T-helper 2 cell treated with Interferon-gamma antibody and Interleukin-4, amounts not matched to agents 100 ng/mL and 5 ng/mL, for 36 hours (primary cell): ENCODE results near the gene GNB4. TPM values are rescaled to one million over a fixed set of nuclear protein-coding genes. Genes with fewer than 3 reads are reported as not detected.

Experiments used
- intact Hi-C: fragments of 100-400 bp; cut with micrococcal nuclease; formaldehyde crosslinking; loops from one replicate; pipeline ENCODE4 v1.15.1; 2023
- total RNA-seq: library from RNA; stranded (reverse); gene quantifications from 2 replicates; pipeline ENCODE4 v1.2.3, GENCODE V29; 2022

GNB4 gene
- total RNA-seq, 1 donor from 2014 or later: 10.8 TPM

DNA sequence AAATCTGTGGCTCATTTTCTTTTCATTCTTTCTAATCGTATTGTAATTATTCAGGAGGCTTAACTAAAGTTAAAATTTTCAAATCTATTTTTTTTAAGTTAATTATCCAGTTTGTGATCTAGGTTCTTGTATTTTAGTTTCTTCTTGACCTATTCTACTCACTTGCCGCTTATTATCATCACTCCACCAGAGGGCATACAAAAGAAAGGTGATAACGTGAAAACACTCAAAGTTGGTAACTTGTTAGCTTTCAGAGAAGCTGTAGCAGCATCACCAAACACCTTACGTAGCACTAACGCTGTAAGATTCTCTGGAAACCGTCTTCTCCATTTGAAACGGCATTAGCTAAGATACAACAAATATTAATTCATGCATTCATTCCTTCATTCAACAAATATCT is 4.8 kb downstream of the GNB4 start:
- intact Hi-C loops: loop anchor here (1.0 kb wide), 1 partner anchor 112 kb away; no protein-coding TSS in a partner anchor

DNA sequence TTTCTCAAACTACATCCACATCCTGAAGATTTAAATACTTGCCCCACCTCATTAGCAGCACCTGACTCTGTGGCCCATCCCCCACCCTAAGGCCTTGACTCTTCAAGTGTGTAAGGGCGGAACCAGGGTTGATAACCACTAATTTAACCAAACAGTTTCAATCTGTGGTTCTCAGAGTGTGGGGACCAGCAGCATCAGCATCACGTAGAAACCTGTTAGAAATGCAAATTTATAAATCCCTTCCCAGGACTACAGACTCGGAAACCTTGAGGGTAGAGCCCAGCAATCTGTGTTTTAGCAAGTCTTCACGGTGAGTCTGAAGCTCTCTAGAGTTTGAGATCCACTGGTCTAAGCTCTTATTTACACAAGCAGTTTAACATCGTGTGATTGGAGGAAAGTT is 12.4 kb downstream of the GNB4 start:
- intact Hi-C loops: no loop called here

DNA sequence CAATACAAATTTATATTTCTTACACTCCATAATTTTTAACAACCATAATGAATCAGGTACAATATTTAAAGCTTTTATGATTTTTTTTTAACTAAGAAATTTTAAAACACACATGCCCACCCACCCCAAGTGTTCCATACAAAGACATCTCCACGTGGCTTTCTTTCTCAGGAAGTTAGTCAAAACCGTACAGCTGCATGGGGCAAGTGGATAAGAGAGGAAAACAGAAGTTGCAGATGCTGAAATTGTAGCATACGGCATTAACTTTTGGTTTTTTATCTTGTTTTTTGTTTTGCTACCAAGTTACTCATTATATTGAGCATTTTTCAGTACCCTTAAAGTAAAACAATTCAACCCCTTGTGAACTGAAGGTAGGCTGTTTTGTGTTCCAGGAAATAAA is 14.8 kb downstream of the GNB4 start:
- intact Hi-C loops: no loop called here

DNA sequence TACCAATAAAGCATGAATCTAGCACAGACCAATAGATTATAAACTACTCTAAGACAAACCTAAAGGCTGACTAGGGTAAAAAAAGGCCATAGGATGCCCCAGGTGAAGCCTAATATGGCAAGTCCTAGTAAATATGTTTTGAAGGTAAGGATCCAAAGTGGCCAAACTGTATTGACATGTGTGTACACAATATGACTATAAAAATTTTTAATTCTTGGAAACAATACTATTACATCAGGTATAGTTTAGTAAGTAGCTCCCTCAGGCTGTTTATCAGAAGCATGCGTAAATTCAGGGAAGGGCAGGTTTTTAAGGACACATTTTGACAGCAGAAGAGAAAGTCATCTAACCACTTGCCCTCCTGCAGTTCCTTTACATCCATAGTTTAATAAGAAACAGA is 18.8 kb downstream of the GNB4 start:
- intact Hi-C loops: no loop called here

DNA sequence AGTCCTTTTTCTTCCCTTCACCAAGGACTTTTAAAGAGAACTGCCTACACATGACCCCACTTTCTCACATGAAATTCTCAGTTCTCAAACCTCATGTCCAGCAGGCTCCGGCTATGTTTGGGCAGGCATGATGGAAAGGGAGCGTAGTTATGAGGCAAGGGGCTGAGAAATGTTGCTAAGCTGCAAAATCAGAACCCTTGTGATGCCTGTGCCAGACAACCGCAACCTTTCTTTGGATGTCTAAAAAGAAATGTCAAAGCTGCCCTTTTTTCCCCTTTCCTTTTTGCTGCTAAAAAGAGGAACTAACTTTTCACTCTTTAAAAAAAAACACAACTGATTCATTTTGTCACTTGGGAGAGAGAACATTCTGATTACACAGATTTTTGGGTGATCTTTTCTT is 19.2 kb downstream of the GNB4 start:
- intact Hi-C loops: no loop called here

DNA sequence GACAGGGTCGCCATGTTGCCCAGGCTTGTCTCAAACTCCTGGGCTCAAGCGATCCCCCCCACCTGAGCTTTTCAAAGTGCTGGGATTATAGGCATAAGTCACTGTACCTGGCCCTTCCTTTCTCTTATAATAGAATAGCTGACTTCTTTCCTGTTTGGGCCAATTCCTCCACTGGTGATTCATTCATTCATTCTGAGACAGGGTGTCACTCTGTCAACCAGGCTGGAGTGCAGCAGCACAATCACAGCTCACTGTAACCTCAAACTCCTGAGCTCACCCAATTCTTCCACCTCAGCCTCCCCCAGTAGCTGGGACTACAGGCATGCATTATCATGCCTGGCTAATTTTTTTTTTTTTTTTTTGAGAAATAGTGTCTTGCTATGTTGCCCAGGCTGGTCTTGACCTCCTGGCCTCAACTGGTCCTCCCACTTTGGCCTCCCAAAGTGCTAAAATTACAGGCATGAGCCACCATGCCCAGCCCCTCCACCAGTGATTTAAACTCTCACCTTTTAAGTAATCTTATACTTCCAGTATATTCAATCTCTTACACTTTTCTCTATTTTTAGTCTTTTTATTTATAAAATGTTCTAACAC is 20.9 kb downstream of the GNB4 start:
- intact Hi-C loops: no loop called here

DNA sequence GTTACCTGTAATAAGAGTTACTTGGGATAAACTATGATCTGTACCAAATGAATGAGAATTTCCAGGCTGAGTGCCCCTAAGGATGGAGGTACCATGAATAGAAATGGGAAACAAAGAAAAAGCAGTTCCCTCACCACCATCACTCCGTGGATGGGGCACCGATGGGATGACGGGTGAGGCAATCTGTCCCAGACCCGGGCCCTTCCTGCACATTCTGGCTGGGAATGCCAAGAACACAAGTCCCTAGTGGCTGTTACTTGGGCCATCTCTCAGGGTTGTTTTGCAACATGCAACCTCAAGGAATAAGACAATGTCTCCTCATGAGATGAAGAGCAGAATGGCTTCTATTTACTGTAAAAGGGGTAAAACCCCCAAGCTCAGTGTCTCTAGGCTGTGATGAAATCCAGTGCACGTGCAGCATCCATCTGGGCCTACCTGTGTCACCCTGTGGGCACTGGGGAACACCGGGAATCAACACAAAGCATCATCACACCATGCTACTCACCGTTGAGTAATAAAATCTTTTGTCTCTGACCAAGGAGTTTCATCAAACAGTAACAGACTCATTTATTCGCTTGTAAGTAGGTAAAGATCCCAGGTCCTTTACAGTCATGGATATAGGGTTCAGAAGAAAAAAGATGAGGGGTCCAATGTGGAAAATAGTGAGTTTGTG is 22.3 kb downstream of the GNB4 start:
- intact Hi-C loops: no loop called here

DNA sequence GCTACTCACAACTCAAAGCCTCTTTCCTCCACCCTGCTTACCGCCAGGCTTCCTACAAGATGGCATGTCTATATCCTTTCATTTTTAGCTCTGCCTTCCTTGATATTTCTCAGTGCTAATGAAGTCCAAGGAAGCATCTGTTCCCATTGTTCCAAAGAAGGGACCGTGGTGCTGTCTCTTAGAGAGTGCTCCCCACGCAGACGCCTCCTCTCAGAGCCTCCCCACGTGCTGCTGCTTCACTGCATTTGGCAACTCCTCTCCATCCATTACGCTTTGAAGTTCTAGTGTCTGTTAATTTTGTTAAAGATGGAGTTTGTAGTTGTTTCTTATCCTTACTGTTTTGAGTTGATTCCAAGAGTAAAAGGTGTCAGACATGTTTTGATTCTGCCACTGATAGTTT is 26.2 kb downstream of the GNB4 start:
- intact Hi-C loops: no loop called here

DNA sequence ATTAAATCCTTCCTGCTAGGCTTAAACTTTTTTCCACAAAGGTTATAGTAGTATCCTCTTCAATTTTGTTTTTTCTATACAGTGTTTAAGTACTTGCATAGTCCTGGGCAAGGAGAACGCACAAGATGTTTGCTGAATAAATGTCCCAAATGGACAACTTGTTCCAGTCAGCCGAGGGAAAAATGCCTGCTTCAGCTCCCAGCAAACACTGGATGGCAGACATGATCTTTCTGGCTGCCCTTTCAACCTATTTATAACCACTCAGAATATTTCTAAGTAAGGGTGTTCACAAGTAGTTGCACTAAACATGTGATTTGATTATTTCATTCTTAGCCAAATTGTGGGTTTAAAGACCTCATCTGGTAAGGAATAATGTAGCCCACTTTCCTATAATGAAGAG is 29.8 kb downstream of the GNB4 start:
- intact Hi-C loops: no loop called here

DNA sequence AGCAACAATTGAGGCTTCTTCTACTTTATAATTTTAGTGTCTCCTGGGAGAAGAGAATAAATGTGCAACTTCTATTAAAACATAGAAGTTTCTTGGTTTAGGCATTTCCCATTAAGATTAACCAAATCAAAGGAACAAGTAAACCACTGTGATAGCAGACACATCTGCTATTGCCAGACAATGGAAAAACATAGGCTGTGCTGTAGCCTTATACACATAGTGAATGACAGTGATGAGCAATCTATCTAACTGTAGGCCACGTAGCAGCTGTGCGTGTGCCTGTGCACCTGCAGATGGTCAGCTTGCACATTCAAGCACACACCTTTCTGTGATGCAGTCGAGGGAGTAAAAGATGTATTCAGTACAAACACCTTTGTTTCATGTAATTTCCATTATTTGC is 32.7 kb downstream of the GNB4 start:
- intact Hi-C loops: no loop called here

DNA sequence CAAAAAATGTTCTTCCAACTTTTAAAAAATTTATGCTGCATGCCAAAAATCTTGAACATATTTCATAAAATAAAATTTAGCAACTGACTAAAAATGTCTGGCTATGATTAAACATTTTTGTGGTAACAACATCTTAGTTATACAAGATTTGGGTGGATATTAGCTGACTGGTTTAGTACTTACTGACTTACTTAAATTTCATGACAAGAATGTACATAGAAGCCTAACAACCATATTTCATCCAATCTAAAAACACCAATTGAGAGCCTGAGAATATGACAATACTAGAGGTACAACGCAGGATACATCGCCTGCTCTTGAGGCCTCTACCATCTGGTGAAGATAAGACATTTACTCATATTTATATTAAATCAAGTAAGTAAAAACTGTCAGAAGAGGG is 34.6 kb downstream of the GNB4 start:
- intact Hi-C loops: no loop called here

DNA sequence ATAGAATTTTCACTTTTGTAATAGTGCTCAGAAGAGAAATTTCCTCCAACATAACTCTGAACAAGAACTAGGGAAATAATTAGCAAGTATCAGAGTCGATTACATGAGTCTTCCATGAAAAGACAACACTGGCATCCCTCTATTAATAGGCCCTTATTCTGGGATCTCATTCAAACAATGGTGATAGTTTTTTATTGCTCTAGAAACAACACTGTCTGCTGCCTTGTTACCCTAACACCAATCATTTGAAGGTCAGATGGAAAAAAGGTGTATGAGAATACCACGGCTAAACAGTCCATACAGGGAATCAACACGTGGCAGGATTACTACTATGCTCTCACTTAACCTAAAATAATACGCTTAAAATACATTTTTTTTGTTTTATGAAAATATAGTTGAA is 35.9 kb downstream of the GNB4 start:
- intact Hi-C loops: no loop called here

DNA sequence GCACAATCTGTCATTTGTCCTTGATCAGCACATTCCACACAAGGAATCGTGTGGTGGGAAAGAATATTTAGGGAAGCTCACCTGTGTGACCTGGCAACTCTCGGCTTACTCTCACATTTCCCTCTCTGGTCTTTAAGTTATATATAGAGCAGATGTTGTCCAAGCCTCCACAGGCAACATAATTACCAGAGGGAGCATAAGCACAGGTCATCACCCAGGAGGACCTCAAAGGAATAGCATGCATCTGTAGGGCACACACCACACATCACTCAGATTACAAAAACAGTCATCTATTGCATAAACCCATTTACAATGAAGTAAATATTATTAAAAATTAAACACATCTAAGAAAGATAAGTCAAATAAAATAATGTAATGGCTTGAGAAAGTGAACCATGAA is 36.5 kb downstream of the GNB4 start:
- intact Hi-C loops: no loop called here

DNA sequence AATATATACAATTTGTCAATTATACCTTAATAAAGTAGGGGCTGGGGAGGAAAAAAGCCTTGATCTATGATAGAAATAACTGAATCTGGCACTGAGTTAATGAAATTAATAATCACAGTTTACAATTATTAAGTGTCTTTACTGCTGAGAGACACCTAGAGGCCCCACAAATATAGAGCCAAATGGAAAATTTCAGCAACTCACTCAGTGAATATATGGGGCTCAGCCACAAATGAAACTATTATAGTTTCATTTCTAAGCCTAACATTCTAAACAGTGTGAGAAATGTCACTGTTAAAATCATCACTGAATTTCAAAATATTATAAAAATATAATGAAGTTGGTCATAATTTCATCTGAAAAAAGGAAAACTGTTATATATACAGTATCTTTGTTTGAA is 40.3 kb downstream of the GNB4 start:
- intact Hi-C loops: no loop called here

DNA sequence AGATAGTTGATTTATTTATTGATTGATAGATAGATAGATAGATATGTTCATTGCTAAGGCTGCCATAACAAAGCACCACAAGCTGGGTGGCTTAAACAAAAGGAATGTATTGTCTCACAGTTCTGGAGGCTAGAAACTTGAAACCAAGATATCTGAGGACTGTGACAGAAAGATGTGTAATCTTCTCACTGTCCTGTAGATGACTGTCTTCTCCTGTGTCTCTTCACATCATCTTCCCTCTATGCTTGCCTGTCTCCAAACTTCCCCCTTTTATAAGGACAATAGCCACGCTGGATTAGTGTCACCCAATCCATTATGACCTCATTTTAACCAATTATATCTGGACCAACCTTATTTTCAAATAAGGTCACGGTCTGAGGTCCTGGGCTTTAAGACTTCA is 40.9 kb downstream of the GNB4 start:
- intact Hi-C loops: no loop called here

DNA sequence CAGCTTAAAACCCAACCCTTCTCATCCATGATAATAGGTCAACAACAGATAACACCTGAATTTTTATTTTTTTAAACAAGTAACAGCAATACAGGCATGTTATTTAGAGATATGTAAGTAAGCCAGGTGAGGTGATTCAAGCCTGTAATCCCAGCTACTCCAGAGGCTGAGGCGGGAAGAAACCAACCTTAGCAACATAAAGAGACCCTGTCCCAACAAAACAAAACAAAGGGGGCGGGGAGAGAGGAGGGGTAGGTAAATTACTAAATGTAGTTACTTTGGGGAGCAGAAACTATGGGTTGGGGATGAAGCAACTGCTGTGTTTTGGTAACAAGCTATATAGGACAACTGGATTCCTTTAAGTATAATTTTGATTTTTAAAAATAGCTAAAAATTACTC is 47.0 kb downstream of the GNB4 start:
- intact Hi-C loops: no loop called here

DNA sequence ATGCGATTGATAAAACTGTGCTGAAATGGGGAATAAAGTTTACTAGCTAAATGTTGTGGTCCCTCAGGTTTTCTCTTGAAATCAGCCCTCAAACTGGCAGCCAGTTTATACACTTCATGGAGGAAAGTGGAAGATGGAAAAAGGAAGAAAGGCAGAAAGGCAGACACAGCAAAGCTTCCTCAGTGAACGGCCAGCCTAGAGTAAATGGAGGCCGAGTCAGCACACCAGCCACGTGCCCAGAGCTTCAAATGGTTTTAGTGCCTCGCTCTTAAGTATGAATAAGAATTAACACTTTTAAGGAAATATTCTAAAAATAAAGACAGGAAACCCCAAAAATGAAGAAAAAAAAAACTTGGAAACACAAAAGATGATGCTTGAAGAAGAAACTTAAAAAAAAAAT is 48.3 kb downstream of the GNB4 start:
- intact Hi-C loops: no loop called here

DNA sequence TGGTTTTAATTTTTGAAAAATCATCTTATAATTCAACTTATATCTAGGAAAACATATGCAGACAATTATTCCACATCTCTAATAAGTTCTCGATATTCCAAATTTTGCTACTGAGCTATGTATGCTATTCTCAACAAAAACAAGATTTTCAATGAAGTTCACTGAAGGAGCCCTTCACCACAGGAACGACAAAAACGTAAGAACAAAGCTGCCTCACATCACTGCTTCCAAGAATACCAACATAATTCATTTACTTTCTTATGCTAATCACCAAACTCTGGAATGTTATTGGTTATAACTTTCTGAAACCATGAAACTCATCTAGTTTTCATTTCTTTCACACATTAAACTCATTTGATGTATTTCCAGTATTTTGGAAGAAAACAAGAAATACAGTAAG is 49.7 kb downstream of the GNB4 start:
- intact Hi-C loops: no loop called here

DNA sequence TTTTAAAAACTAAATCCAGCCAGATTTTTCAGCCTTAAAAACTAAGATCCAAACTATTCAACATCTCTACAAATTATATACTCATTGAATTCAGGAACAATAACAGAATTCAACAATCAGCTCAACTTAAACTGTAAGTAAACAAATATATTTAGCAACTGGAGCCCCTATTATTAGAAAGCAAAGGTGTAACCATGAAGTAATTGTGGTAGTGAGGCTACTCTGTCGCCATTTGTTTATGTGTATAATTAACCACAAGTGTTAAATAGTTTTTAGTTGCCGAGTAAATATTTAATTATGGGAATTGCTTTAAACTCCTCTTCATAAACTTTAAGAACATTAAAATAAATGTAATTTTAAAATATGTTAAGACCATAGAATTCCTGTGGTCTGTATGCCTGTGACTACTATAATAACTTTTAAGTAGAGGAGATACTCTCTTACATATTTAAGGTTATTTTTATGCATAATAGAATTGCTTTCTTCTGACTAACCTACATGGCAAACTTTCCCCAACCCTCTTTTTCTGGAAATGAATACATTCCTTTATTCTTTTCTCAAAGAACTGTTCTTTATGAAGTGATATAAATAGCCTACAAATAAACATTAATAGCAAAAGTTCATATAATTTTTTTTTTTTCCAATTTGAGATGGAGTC is 52.6 kb downstream of the GNB4 start:
- intact Hi-C loops: no loop called here

DNA sequence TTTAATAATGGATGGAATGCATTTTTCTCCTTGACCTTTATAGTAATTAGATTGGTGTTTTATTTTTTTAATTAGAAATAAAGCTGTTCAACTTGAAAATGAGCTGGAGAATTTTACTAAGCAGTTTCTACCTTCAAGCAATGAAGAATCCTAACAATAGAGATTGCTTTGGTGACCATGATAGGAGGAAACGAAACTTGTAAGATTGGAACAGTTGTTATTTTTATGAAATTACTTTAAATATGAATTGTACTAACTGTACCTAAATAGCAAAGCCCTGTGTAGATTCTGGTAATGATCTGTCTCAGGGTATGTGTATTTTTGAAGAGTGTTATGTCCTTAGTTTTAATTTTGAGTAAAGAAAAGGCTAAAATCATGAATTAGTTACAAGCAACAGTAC is 59.4 kb downstream of the GNB4 start:
- intact Hi-C loops: no loop called here

DNA sequence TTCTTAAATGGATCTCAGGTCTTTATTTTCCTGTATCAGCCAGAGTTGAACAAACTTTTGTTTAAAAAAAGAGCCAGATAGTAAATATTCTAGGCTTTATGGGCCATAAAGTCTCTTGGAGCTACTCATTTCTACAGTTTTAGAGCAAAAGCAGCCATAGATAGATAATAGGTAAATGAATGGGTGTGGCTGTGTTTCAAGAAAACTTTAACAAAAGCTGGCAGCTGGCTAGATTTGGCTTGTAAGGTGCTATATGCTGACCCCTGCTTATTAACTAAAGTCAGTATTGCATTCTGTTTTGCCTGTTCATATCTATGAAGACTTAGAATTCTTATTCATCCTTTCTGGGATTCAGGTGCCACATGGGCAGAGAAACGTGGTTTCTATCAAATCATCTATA is 74.8 kb downstream of the GNB4 start:
- intact Hi-C loops: no loop called here

DNA sequence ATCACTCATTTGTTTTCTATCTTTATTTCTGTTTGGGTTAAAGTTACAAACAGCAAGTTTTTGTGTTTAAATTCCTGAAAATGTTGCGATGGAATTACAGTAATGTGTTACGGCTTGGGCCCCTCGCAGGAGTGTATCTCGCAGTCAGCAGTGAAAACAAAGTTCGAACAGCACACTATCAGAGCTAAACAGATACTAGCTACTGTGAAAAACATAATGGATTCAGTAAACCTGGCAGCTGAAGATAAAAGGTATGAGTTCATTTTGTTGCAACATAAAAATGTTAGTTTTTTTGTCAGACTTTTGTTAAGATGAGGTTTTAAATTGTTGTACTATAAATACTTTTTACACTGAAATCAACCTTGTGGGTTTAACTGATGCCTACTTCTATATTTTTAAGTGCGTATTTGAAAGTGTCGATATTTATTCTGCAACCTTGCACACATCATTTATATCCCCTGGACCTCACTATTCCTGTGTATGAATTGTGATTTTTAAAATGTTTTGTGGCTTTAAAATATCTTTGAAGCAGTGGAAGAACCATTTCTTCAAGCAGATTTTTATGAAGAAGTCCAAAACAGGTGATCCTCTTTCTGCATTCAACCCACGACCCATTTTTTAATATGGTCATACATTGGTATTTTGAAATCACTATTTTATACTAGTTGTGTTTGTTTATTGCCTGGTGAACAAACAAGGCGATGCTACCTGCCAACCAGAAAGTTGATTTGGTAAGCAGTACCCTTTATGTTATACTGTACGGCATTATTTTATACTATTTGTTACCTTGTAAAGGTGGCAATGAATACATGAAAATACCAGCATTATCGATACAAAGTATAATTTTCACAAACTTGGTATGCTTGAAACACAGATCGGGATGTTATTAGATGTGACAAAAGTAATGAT is 75.9 kb downstream of the GNB4 start:
- intact Hi-C loops: no loop called here
